GM12878 (cell line): ENCODE measurements around the gene CNR1. TPM values are rescaled to one million over a fixed set of nuclear protein-coding genes. Genes with fewer than 3 reads are reported as not detected.
"Not testable (repeated sequence)": the region's sequence is repeated elsewhere in the genome, so short reads cannot be mapped to it uniquely, and the experiment has no call there.

ENCODE experiments used
- ATAC-seq: fragments of 200-7000 bp; cut with Tn5 transposase; 3 replicates; pipeline ENCODE4 v1.9.1; 2020; ENCODE audit warnings: mild to moderate bottlenecking, moderate library complexity
- BruUV-seq: library from RNA; stranded (reverse); fragments of 400-500 nt; replicated peaks from 2 replicates; lab custom pipeline; 2021; lab: Mats Ljungman, UMichigan
- CTCF ChIA-PET: fragments of 300-600 bp; sonication (Branson Sonifier 250); formaldehyde crosslinking; extraction: SDS; loops from one replicate; lab custom pipeline; 2021; ENCODE audit warnings: inconsistent platforms; lab: Yijun Ruan, JAX
- POLR2A ChIA-PET: fragments of 350-600 bp; formaldehyde crosslinking; extraction: SDS; loops from one replicate; lab custom pipeline; 2021; ENCODE audit warnings: inconsistent platforms; lab: Charles Lee
- RAD21 ChIA-PET: fragments of 300-600 bp; sonication (Branson Sonifier 250); formaldehyde crosslinking; loops from one replicate; lab custom pipeline; 2023; ENCODE audit warnings: antibody characterized with exemption; ENCODE audit not compliant: unreplicated experiment; lab: Charles Lee
- SMC1A ChIA-PET: fragments of 300-600 bp; sonication (Branson Sonifier 250); formaldehyde crosslinking; loops from one replicate; lab custom pipeline; 2023; ENCODE audit not compliant: unreplicated experiment, uncharacterized antibody; lab: Charles Lee
- DNase-seq: peaks from one replicate; pipeline ENCODE4 v3.0.0-alpha.2; 2011; ENCODE audit warnings: low read depth, low spot score
- FAIRE-seq: peaks from 3 replicates; lab custom pipeline; 2011; peaks lifted over from hg19 to GRCh38; lab: Jason Lieb, UNC
- H2AFZ ChIP-seq: 2 replicates; pipeline ENCODE4 v1.6.0; 2011; ENCODE audit warnings: low read depth, low read length, control low read depth; ENCODE audit not compliant: control insufficient read depth
- H3K27ac ChIP-seq: 2 replicates; pipeline ENCODE4 v1.5.1; 2011; ENCODE audit warnings: control low read depth; ENCODE audit not compliant: control insufficient read depth, insufficient read depth
- H3K27me3 ChIP-seq, 2 experiments: replicated peaks in 1 of 2; 2 replicates each; pipeline versions ENCODE4 v1.6.0 to v1.6.1; 2011; ENCODE audit warnings: low read length in 1 of 2; ENCODE audit not compliant: control insufficient read depth in 2 of 2, insufficient read depth in 2 of 2
- H3K36me3 ChIP-seq, 2 experiments: 2 replicates each; pipeline ENCODE4 v1.5.1; 2011; ENCODE audit warnings: low read length in 1 of 2; ENCODE audit not compliant: control insufficient read depth in 2 of 2, insufficient read depth in 2 of 2
- H3K4me1 ChIP-seq: 2 replicates; pipeline ENCODE4 v1.6.1; 2011; ENCODE audit warnings: mild to moderate bottlenecking, low read length, moderate library complexity, mixed read lengths; ENCODE audit not compliant: control insufficient read depth, insufficient read depth
- H3K4me2 ChIP-seq: 2 replicates; pipeline ENCODE4 v1.6.0; 2011; ENCODE audit warnings: control low read depth; ENCODE audit not compliant: control insufficient read depth, insufficient read depth
- H3K4me3 ChIP-seq: fragments of 200-600 bp; sonication (generic); 2 replicates; pipeline ENCODE4 v1.5.1; 2016
- H3K79me2 ChIP-seq: 2 replicates; pipeline ENCODE4 v1.6.0; 2011; ENCODE audit warnings: low read length; ENCODE audit not compliant: control insufficient read depth, insufficient read depth
- H3K9ac ChIP-seq: 2 replicates; pipeline ENCODE4 v1.8.0; 2011; ENCODE audit warnings: low read length, control low read depth, mixed read lengths; ENCODE audit not compliant: control insufficient read depth, insufficient read depth
- H3K9me3 ChIP-seq: replicated peaks from 3 replicates; pipeline ENCODE4 v1.5.1; 2011; ENCODE audit warnings: mild to moderate bottlenecking, low read length; ENCODE audit not compliant: control insufficient read depth, insufficient read depth
- H4K20me1 ChIP-seq: 2 replicates; pipeline ENCODE4 v1.6.0; 2011; ENCODE audit not compliant: control insufficient read depth, insufficient read depth
- KAT2A ChIP-seq: conservative IDR thresholded peaks from 2 replicates; pipeline ENCODE4 v1.6.1; 2011; ENCODE audit warnings: low read depth, low read length; ENCODE audit not compliant: control insufficient read depth
- NFYB ChIP-seq: IDR thresholded peaks from 2 replicates; pipeline ENCODE4 v1.6.1; 2011; ENCODE audit warnings: low read depth, mild to moderate bottlenecking, low read length, improper control_type of control experiment, moderate library complexity; ENCODE audit not compliant: insufficient read depth
- RAD21 ChIP-seq: IDR thresholded peaks from 2 replicates; pipeline ENCODE4 v1.6.1; 2011; ENCODE audit warnings: mild to moderate bottlenecking, low read depth, low read length, moderate library complexity; ENCODE audit not compliant: insufficient read depth
- RFX5 ChIP-seq: IDR thresholded peaks from 2 replicates; pipeline ENCODE4 v1.6.1; 2011; ENCODE audit warnings: low read depth, low read length, improper control_type of control experiment
- SMAD5 ChIP-seq: IDR thresholded peaks from 2 replicates; pipeline ENCODE4 v1.6.1; 2016; ENCODE audit warnings: antibody characterized with exemption, low read depth
- WGBS: methylation state at CpG from one replicate; pipeline ENCODE4 v1.1.6; 2016; ENCODE audit warnings: low lambda C conversion rate; ENCODE audit not compliant: insufficient replicate concordance, insufficient coverage; ENCODE audit errors: missing lambda C conversion rate; 5-methylcytosine and 5-hydroxymethylcytosine counted together
- in situ Hi-C: fragments of 300-500 bp; cut with MboI; formaldehyde crosslinking; loops from 9 replicates; pipeline ENCODE4 v1.14.3; 2018; ENCODE audit warnings: mixed read lengths
- intact Hi-C: fragments of 100-400 bp; cut with micrococcal nuclease; formaldehyde crosslinking; loops from one replicate; pipeline ENCODE4 v1.14.2; 2022; ENCODE audit not compliant: unreplicated experiment
- polyA plus RNA-seq, 11 experiments: library from polyadenylated mRNA; depleted of rRNA in 4 of 11; unstranded in 6 of 11; stranded (reverse) in 5 of 11; fragments of >200 nt; fragmentation: Nextera tagmentation in 4 of 11; fragmentation: Illumina TruSeq in 1 of 11; extraction: Ambion mirVana in 4 of 11; extraction: Trizol in 1 of 11; gene quantifications; 1 replicate in 1 of 11; 2 replicates in 10 of 11; pipeline versions ENCODE4 v1.2.1 to v1.2.3, GENCODE V29; 2011 to 2016; ENCODE audit warnings: inconsistent platforms in 2 of 11, missing spikeins in 2 of 11, low read depth in 1 of 11
- total RNA-seq, 4 experiments: library from RNA; depleted of rRNA in 3 of 4; stranded (reverse); fragments of >200 nt in 3 of 4; fragmentation: Illumina TruSeq in 1 of 4; extraction: Trizol in 1 of 4; gene quantifications; 2 replicates each; pipeline versions ENCODE4 v1.2.1 to v1.2.3, GENCODE V29; 2013 to 2021
- TF ChIP-seq, protein P1 (sequence below): fragments of 450-650 bp; IDR thresholded peaks from 2 replicates; pipeline ENCODE4 v1.6.1; 2017; ENCODE audit warnings: mild to moderate bottlenecking, moderate library complexity
- TF ChIP-seq, protein P2 (sequence below): IDR thresholded peaks from 2 replicates; pipeline ENCODE4 v1.6.1; 2012; ENCODE audit warnings: low read depth, low read length, improper control_type of control experiment
- TF ChIP-seq, protein P3 (sequence below): IDR thresholded peaks from 2 replicates; pipeline ENCODE4 v1.6.1; 2012; ENCODE audit warnings: low read length, inconsistent platforms

Gene CNR1
- total and polyA plus RNA-seq, 10 of the 15 experiments (the other 5 are each of a cell fraction or from before 2014, with no cell fraction given): 2.2 to 15.4 (median 8.5) TPM

DNA sequence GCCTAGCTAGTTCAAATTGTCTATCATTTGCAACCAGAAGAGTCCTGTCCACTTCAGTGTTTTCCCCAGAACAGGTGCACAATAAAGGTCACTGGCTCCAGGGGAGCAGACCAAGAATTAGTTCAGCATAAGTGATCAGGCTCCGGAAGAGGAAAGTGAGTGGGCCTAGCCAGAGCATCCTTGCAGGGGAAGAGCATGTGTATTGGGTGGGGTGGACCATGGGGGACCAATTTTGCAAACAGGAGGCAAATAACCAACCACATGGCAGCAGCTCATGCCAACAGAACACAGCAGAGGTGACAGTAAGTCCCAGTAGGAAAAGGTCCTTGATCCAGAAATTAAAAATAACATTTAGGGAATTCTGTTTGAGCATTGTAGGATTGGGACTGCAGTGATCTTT lies 43.2 kb upstream of the CNR1 start (continued):
- TF ChIP-seq, protein P1, sequence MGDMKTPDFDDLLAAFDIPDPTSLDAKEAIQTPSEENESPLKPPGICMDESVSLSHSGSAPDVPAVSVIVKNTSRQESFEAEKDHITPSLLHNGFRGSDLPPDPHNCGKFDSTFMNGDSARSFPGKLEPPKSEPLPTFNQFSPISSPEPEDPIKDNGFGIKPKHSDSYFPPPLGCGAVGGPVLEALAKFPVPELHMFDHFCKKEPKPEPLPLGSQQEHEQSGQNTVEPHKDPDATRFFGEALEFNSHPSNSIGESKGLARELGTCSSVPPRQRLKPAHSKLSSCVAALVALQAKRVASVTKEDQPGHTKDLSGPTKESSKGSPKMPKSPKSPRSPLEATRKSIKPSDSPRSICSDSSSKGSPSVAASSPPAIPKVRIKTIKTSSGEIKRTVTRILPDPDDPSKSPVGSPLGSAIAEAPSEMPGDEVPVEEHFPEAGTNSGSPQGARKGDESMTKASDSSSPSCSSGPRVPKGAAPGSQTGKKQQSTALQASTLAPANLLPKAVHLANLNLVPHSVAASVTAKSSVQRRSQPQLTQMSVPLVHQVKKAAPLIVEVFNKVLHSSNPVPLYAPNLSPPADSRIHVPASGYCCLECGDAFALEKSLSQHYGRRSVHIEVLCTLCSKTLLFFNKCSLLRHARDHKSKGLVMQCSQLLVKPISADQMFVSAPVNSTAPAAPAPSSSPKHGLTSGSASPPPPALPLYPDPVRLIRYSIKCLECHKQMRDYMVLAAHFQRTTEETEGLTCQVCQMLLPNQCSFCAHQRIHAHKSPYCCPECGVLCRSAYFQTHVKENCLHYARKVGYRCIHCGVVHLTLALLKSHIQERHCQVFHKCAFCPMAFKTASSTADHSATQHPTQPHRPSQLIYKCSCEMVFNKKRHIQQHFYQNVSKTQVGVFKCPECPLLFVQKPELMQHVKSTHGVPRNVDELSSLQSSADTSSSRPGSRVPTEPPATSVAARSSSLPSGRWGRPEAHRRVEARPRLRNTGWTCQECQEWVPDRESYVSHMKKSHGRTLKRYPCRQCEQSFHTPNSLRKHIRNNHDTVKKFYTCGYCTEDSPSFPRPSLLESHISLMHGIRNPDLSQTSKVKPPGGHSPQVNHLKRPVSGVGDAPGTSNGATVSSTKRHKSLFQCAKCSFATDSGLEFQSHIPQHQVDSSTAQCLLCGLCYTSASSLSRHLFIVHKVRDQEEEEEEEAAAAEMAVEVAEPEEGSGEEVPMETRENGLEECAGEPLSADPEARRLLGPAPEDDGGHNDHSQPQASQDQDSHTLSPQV: no peak
- TF ChIP-seq NFYB: no peak

DNA sequence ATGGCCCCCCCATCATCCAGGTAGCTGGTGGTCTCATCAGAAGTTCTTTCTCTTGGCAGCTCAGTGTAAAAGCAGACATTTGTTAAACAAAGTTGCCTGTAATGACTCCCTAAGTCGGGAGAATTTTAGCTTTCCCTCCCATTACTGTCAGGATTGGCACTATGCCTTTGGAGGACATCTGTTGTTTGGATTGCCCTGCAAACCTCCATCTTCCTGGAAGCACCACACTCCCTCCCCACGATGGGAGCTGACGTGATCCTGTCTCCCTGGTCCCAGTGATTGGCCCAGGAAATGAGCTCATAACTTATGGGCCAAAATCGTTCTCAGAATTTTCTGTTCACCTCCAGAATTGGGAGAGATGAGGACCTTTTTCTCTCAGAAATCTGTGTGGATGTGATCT lies 42.6 kb upstream of the CNR1 start:
- ChIA-PET POLR2A (no interaction called here), SMC1A (interaction anchor here (0.7 to 1.0 kb wide), 3 partner anchors 17 to 29 kb away, joined by 3 to 4 read pairs (median 3); no protein-coding TSS in a partner anchor), RAD21 (interaction anchor here (0.7 kb wide), 1 partner anchor 28 kb away, joined by 3 read pairs; no protein-coding TSS in a partner anchor), CTCF (no interaction called here)
- no TSS peak for BruUV-seq
- intact Hi-C loops: no loop called here
- FAIRE-seq: no peak
- Histone ChIP-seq H3K79me2 (no peaks in the 10 kb centered on the region), H3K4me2 (no peak overlapping the region), H3K9me3 (no peaks in the 10 kb centered on the region), H3K4me1 (no peaks in the 10 kb centered on the region), H4K20me1 (no peaks in the 10 kb centered on the region), H3K4me3 (no peak overlapping the region), H3K9ac (no peak overlapping the region), H3K27ac (no peak overlapping the region), H3K27me3 (no peaks in the 10 kb centered on the region), H2AFZ (no peak overlapping the region)
- no peak for ATAC-seq
- no peak for DNase-seq
- WGBS: 11% methylated on average over 4 of the region's 4 CpGs
- in situ Hi-C loops: no loop called here
- TF ChIP-seq, protein P2, sequence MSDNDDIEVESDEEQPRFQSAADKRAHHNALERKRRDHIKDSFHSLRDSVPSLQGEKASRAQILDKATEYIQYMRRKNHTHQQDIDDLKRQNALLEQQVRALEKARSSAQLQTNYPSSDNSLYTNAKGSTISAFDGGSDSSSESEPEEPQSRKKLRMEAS: no peak
- TF ChIP-seq KAT2A: no peak
- TF ChIP-seq SMAD5: no peak
- no peak for TF ChIP-seq RFX5
- no peak for TF ChIP-seq RAD21
- TF ChIP-seq, protein P3, sequence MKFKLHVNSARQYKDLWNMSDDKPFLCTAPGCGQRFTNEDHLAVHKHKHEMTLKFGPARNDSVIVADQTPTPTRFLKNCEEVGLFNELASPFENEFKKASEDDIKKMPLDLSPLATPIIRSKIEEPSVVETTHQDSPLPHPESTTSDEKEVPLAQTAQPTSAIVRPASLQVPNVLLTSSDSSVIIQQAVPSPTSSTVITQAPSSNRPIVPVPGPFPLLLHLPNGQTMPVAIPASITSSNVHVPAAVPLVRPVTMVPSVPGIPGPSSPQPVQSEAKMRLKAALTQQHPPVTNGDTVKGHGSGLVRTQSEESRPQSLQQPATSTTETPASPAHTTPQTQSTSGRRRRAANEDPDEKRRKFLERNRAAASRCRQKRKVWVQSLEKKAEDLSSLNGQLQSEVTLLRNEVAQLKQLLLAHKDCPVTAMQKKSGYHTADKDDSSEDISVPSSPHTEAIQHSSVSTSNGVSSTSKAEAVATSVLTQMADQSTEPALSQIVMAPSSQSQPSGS: no peak
- TF ChIP-seq, all 136 proteins: peak for 0
- no peaks in the 10 kb centered on the region for H3K36me3 ChIP-seq

DNA sequence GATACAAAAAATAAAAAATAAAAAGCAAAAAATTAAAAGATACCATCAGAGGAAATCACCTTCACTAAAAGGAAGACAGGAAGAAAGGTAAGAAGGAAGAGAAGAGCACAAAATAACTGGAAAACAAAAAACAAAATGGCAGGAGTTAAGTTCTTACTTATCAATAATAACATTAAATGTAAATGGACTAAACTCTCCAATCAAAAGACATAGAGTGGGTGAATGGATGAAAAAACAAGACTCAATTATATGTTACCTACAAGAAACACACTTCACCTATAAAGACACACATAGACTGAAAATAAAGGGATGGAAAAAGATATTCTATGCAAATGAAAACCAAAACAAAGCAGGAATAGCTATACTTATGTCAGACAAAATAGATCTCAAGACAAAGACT lies 35.6 kb upstream of the CNR1 start:
- H2AFZ ChIP-seq, intact Hi-C loops, H3K4me1 ChIP-seq, ATAC-seq, FAIRE-seq, H3K27ac ChIP-seq, DNase-seq, CTCF ChIA-PET, RAD21 ChIA-PET, H3K27me3 ChIP-seq, H3K9ac ChIP-seq, H3K36me3 ChIP-seq, in situ Hi-C loops, BruUV-seq, H4K20me1 ChIP-seq, H3K4me2 ChIP-seq, SMC1A ChIA-PET, H3K4me3 ChIP-seq, H3K79me2 ChIP-seq, H3K9me3 ChIP-seq, POLR2A ChIA-PET: not testable (repeated sequence)
